A549 (cell line): ENCODE measurements around the gene PPP2R3A. TPM values are rescaled to one million over a fixed set of nuclear protein-coding genes. Genes with fewer than 3 reads are reported as not detected.

Experiments
- ATAC-seq, 2 experiments: fragments of 200-7000 bp in 1 of 2; fragments of >200 bp in 1 of 2; cut with Nextera tagmentation in 1 of 2; cut with Tn5 transposase in 1 of 2; 3 replicates each; pipeline versions ENCODE4 v1.8.0 to v1.9.1; 2018 to 2020; ENCODE audit warnings: mild to moderate bottlenecking in 1 of 2, moderate library complexity in 1 of 2
- CTCF ChIA-PET: fragments of 300-600 bp; sonication (Branson Sonifier 250); formaldehyde crosslinking; extraction: SDS; loops from one replicate; lab custom pipeline; 2021; ENCODE audit warnings: antibody characterized with exemption, inconsistent platforms; lab: Yijun Ruan, JAX
- POLR2A ChIA-PET: fragments of 350-600 bp; formaldehyde crosslinking; extraction: SDS; loops from one replicate; lab custom pipeline; 2021; ENCODE audit warnings: antibody characterized with exemption, inconsistent platforms; lab: Yijun Ruan, JAX
- DNase-seq, 2 experiments: peaks; one replicate each; pipeline versions ENCODE4 v3.0.0 to v3.0.0-alpha.2; 2011 to 2016; ENCODE audit warnings: low read depth in 1 of 2, low spot score in 1 of 2
- FAIRE-seq: peaks from 2 replicates; lab custom pipeline; 2011; peaks lifted over from hg19 to GRCh38; lab: Jason Lieb, UNC
- H3K27ac ChIP-seq, 2 experiments: fragments of >200 bp; sonication (Bioruptor Twin); formaldehyde crosslinking; 3 replicates each; pipeline ENCODE4 v1.5.1; 2016 to 2017
- H3K4me1 ChIP-seq: fragments of >200 bp; sonication (Bioruptor Twin); formaldehyde crosslinking; 3 replicates; pipeline ENCODE4 v1.6.1; 2016
- H3K4me2 ChIP-seq: fragments of >200 bp; sonication (Bioruptor Twin); formaldehyde crosslinking; 3 replicates; pipeline ENCODE4 v1.6.1; 2016
- H3K4me3 ChIP-seq: fragments of >200 bp; sonication (Bioruptor Twin); formaldehyde crosslinking; 3 replicates; pipeline ENCODE4 v1.5.1; 2016
- H3K9me3 ChIP-seq: fragments of >200 bp; sonication (Bioruptor Twin); formaldehyde crosslinking; 3 replicates; pipeline ENCODE4 v1.6.1; 2016
- ATOH8 ChIP-seq: fragments of 250-450 bp; sonication (Bioruptor Pico); IDR thresholded peaks from 2 replicates; pipeline ENCODE4 v1.5.0; 2020; ENCODE audit warnings: low read depth, mild to moderate bottlenecking, moderate library complexity
- BCL3 ChIP-seq: fragments of >200 bp; sonication (Bioruptor Twin); formaldehyde crosslinking; IDR thresholded peaks from 3 replicates; pipeline ENCODE4 v1.6.1; 2016
- CHD2 ChIP-seq: fragments of 150-350 bp; IDR thresholded peaks from 2 replicates; pipeline ENCODE4 v1.6.1; 2014; ENCODE audit warnings: low read length; ENCODE audit not compliant: partially characterized antibody
- EHMT2 ChIP-seq: fragments of 200-600 bp; sonication (generic); IDR thresholded peaks from 2 replicates; pipeline ENCODE4 v1.6.1; 2016; ENCODE audit warnings: antibody characterized with exemption, low read depth, mild to moderate bottlenecking, moderate library complexity
- FOSB ChIP-seq: fragments of 250-450 bp; sonication (Bioruptor Pico); IDR thresholded peaks from 2 replicates; pipeline ENCODE4 v1.5.0; 2020; ENCODE audit warnings: mild to moderate bottlenecking, moderate library complexity
- HDAC2 ChIP-seq: fragments of 200-600 bp; sonication (generic); IDR thresholded peaks from 2 replicates; pipeline ENCODE4 v1.6.1; 2016
- JUN ChIP-seq, 2 experiments: fragments of >200 bp; sonication (Bioruptor Twin); formaldehyde crosslinking; IDR thresholded peaks; 2 replicates in 1 of 2; 3 replicates in 1 of 2; pipeline ENCODE4 v1.6.1; 2016 to 2017
- JUNB ChIP-seq: fragments of >200 bp; sonication (Bioruptor Twin); formaldehyde crosslinking; IDR thresholded peaks from 2 replicates; pipeline ENCODE4 v1.6.1; 2016
- KDM1A ChIP-seq: fragments of 200-600 bp; sonication (generic); IDR thresholded peaks from 2 replicates; pipeline ENCODE4 v1.6.1; 2016; ENCODE audit warnings: low read depth, mild to moderate bottlenecking
- MAZ ChIP-seq: fragments of 150-350 bp; IDR thresholded peaks from 2 replicates; pipeline ENCODE4 v1.6.1; 2014; ENCODE audit warnings: antibody characterized with exemption, low read depth, low read length, borderline replicate concordance
- MYC ChIP-seq: IDR thresholded peaks from 2 replicates; pipeline ENCODE4 v1.6.1; 2012; ENCODE audit warnings: mild to moderate bottlenecking, inconsistent platforms, low read length, improper control_type of control experiment, borderline replicate concordance
- NFE2L2 ChIP-seq: fragments of 150-350 bp; conservative IDR thresholded peaks from 2 replicates; pipeline ENCODE4 v1.6.1; 2014; ENCODE audit warnings: low read length
- NPAS2 ChIP-seq: fragments of 250-450 bp; sonication (Bioruptor Pico); IDR thresholded peaks from 2 replicates; pipeline ENCODE4 v1.8.0; 2022; ENCODE audit warnings: mild to moderate bottlenecking, moderate library complexity, borderline replicate concordance
- RARB ChIP-seq: fragments of 250-450 bp; sonication (Bioruptor Pico); IDR thresholded peaks from 2 replicates; pipeline ENCODE4 v1.8.0; 2021; ENCODE audit warnings: mild to moderate bottlenecking, moderate library complexity
- RFX5 ChIP-seq: fragments of 450-650 bp; IDR thresholded peaks from 2 replicates; pipeline ENCODE4 v1.7.1; 2014; ENCODE audit warnings: antibody characterized with exemption, mild to moderate bottlenecking, moderate library complexity
- RNF2 ChIP-seq: fragments of 200-600 bp; sonication (generic); IDR thresholded peaks from 2 replicates; pipeline ENCODE4 v1.6.1; 2016; ENCODE audit warnings: low read depth, mild to moderate bottlenecking, antibody characterized with exemption, moderate library complexity, borderline replicate concordance
- TFCP2L1 ChIP-seq: fragments of 250-450 bp; sonication (Bioruptor Pico); IDR thresholded peaks from 2 replicates; pipeline ENCODE4 v1.5.0; 2021; ENCODE audit warnings: mild to moderate bottlenecking
- TP53 ChIP-seq: fragments of 250-450 bp; sonication (Bioruptor Pico); IDR thresholded peaks from 2 replicates; pipeline ENCODE4 v1.5.0; 2021; ENCODE audit warnings: mild to moderate bottlenecking, moderate library complexity
- ZFP36 ChIP-seq: fragments of 450-650 bp; IDR thresholded peaks from 2 replicates; pipeline ENCODE4 v1.6.1; 2014; ENCODE audit warnings: borderline replicate concordance; ENCODE audit not compliant: partially characterized antibody
- WGBS: methylation state at CpG from one replicate; pipeline ENCODE4 v1.1.6; 2017; ENCODE audit errors: missing lambda C conversion rate; 5-methylcytosine and 5-hydroxymethylcytosine counted together
- polyA plus RNA-seq, 4 experiments: library from polyadenylated mRNA; depleted of rRNA in 3 of 4; stranded (reverse); fragments of >200 nt; fragmentation: RNase III in 1 of 4; extraction: RNeasy Plus Mini Kit Qiagen cat#74134 plus additional on column Dnase treatment in 1 of 4; gene quantifications; 2 replicates in 3 of 4; 3 replicates in 1 of 4; pipeline ENCODE4 v1.2.3, GENCODE V29; 2011 to 2017
- TF ChIP-seq, protein P1 (sequence below): IDR thresholded peaks from 2 replicates; pipeline ENCODE4 v1.6.1; 2012

The PPP2R3A gene
- polyA plus RNA-seq, 2 of the 4 experiments (the other 2 are of a cell fraction): 1.9 to 3.2 TPM

DNA sequence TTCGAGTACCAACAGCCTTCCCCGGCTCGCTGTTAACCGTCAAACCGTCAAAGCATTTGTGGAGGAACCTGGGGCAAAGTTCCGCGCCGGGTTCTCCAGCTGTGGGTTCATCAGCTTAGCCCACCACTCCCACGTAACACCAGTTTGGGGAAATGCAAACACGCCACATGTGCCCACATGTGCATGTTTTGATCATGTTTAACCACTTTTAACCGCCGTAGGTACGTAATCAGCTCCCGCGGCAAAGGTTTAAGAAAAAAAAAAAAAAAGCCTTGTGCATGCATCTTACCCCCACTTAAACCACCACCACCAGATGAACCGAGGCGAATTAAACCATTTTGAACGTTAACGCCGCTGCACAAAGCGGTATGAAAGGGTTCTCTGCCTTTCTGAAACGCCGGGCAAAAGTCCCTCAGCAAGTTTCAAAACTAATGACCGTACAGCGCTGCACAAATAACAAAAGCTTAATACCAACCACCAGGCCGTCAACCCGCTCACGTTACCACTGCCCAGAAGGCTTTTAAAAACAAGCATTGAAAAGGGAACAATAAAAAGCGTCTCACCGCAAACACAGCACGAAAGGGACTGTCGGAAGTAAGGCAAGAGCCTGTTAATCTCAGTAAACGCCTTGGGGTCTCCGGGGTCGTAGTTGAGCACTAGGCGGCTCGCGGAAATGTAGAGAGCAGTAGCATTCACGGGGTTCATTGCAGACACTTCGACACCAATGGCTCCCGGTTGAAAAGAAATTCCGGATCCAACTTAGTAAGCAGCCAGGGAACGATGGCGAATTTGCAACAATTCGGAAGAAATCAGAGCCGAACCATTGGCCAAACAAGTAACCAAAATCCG lies 229.1 kb downstream of the PPP2R3A start:
- TF ChIP-seq JUNB (no peak), NFE2L2 (no peak), ATOH8 (CRISPR knock-in tag) (no peak), TP53 (CRISPR knock-in tag) (no peak), ZFP36 (no peak), KDM1A (no peak), RFX5 (no peak), MAZ (no peak), RARB (no peak), HDAC2 (no peak)
- Histone ChIP-seq H3K9me3 (peaks cover 5% of the 10 kb centered on the region; the same call in 1 of the 3 replicates), H3K4me2 (peak overlapping the region; percentile 91), H3K4me1 (peaks cover 16% of the 10 kb centered on the region), H3K4me3 (peak overlapping the region; percentile 82), H3K27ac (peak overlapping the region; percentile 97 to 99)
- ATAC-seq: no peak
- ChIA-PET CTCF (interaction anchor here (0.8 kb wide), 1 partner anchor 115 kb away, joined by 3 read pairs; no protein-coding TSS in a partner anchor), POLR2A (interaction anchor here (0.6 to 2.2 kb wide), 2 partner anchors 57 to 558 kb away, joined by 3 to 28 read pairs; partner anchors contain the start of gene STAG1)
- DNase-seq: no peak
- no peak for FAIRE-seq
- 1% methylated on average over 47 of the region's 47 CpGs for WGBS

GRCh38 chr3:136195258-136196063 lies 229.9 kb downstream of the PPP2R3A start:
- FAIRE-seq (no peak), DNase-seq (peak in 1 of 2 experiments; percentile 82), ATAC-seq (peak; percentile 66 to 75)
- POLR2A ChIA-PET: interaction anchor here (0.6 to 2.2 kb wide), 12 partner anchors 14 to 643 kb away, joined by 3 to 28 read pairs (median 4); partner anchors contain the start of genes SLC35G2 and STAG1
- 0% methylated on average over 21 of the region's 103 CpGs for WGBS
- TF ChIP-seq CHD2 (no peak), FOSB (CRISPR knock-in tag) (no peak), MYC (no peak), EHMT2 (no peak), JUN (IDR thresholded peaks at IDR 0.05) (peak in 1 of 2 experiments; percentile 40; a peak in 2 of 5 replicates), NPAS2 (CRISPR knock-in tag) (no peak), RNF2 (no peak), TP53 (CRISPR knock-in tag) (0 out of 2 replicates have a peak, but pooled peaks have one; percentile 34), TFCP2L1 (CRISPR knock-in tag) (no peak), BCL3 (0 out of 3 replicates have a peak, but pooled peaks have one; percentile 68)
- TF ChIP-seq, protein P1, sequence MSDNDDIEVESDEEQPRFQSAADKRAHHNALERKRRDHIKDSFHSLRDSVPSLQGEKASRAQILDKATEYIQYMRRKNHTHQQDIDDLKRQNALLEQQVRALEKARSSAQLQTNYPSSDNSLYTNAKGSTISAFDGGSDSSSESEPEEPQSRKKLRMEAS: peak; percentile 18; the same call in 1 of the 2 replicates
- Histone ChIP-seq H3K27ac (peak overlapping the region; percentile 97 to 99), H3K4me2 (peak overlapping the region; percentile 91), H3K4me3 (peak overlapping the region; percentile 82), H3K4me1 (peaks cover 16% of the 10 kb centered on the region), H3K9me3 (peaks cover 5% of the 10 kb centered on the region; the same call in 1 of the 3 replicates)
- CTCF ChIA-PET: interaction anchor here (0.8 to 1.1 kb wide), 3 partner anchors 7 to 116 kb away, joined by 3 read pairs; no protein-coding TSS in a partner anchor
